IPS-11a (cell line): ENCODE measurements around the gene C1QC.
"Not testable (repeated sequence)": the region's sequence is repeated elsewhere in the genome, so short reads cannot be mapped to it uniquely, and the experiment has no call there.

Source experiments
- H3K4me3 ChIP-seq: one replicate; pipeline ENCODE4 v1.5.1; 2013; ENCODE audit warnings: low read depth, low read length, control low read depth

The C1QC gene

GRCh38 chr1:22645931-22646330, 2.5 kb downstream of the C1QC start:
- H3K4me3 ChIP-seq, result no peak overlapping the region

- H3K4me3 ChIP-seq, result no peak overlapping the region
These were observed 3.0 kb downstream of the C1QC start for GRCh38 chr1:22646384-22646783.

- no peak overlapping the region for H3K4me3 ChIP-seq
These were observed 6.8 kb downstream of the C1QC start for GRCh38 chr1:22650089-22650693.

GRCh38 chr1:22651941-22652856, 8.8 kb downstream of the C1QC start:
- no peak overlapping the region for H3K4me3 ChIP-seq

- no peak within 1 kb of the TSS for H3K4me3 ChIP-seq
These were observed 9.5 kb downstream of the C1QC start, which contains the start of gene C1QB for GRCh38 chr1:22652881-22653316. TSS of gene C1QB (plus strand) at chr1:22653236. CDS start at chr1:22659463, 6,227 bp downstream.

GRCh38 chr1:22654692-22655091, 11.3 kb downstream of the C1QC start:
- no peak overlapping the region for H3K4me3 ChIP-seq

GRCh38 chr1:22658385-22659163, 15.1 kb downstream of the C1QC start:
- H3K4me3 ChIP-seq, result no peak overlapping the region

- H3K4me3 ChIP-seq, result no peak overlapping the region
These were observed 17.3 kb downstream of the C1QC start for GRCh38 chr1:22660716-22661241.

- H3K4me3 ChIP-seq, result no peak overlapping the region
These were observed 18.4 kb downstream of the C1QC start for GRCh38 chr1:22661880-22662279.

GRCh38 chr1:22662318-22662717, 18.9 kb downstream of the C1QC start:
- H3K4me3 ChIP-seq, result no peak overlapping the region

GRCh38 chr1:22662986-22663408, 19.6 kb downstream of the C1QC start:
- H3K4me3 ChIP-seq, result no peak overlapping the region

GRCh38 chr1:22665752-22666151, 22.3 kb downstream of the C1QC start:
- no peak overlapping the region for H3K4me3 ChIP-seq

- H3K4me3 ChIP-seq, result no peak overlapping the region
These were observed 23.0 kb downstream of the C1QC start for GRCh38 chr1:22666412-22666811.

- H3K4me3 ChIP-seq, result not testable (repeated sequence)
These were observed 25.4 kb downstream of the C1QC start for GRCh38 chr1:22668840-22669239.

GRCh38 chr1:22670352-22670975, 27.0 kb downstream of the C1QC start:
- H3K4me3 ChIP-seq, result no peak overlapping the region

- H3K4me3 ChIP-seq, result no peak overlapping the region
These were observed 28.6 kb downstream of the C1QC start for GRCh38 chr1:22671999-22672398.

- no peak overlapping the region for H3K4me3 ChIP-seq
These were observed 30.3 kb downstream of the C1QC start for GRCh38 chr1:22673486-22674409.

GRCh38 chr1:22674410-22674749, 30.9 kb downstream of the C1QC start:
- H3K4me3 ChIP-seq, result no peak overlapping the region

GRCh38 chr1:22676151-22676550, 32.7 kb downstream of the C1QC start:
- not testable (repeated sequence) for H3K4me3 ChIP-seq
